Subcutaneous adipose tissue (tissue), 4 donors: ENCODE results near the gene PIK3R5. TPM values are rescaled to one million over a fixed set of nuclear protein-coding genes. Genes with fewer than 3 reads are reported as not detected.

Experiments
- CTCF ChIP-seq: fragments of 450-650 bp; IDR thresholded peaks from one replicate; pipeline ENCODE4 v1.5.1; 2016; ENCODE audit warnings: low read depth, mild to moderate bottlenecking, control low read depth, antibody characterized with exemption, moderate library complexity
- total RNA-seq, 4 donors: library from RNA; depleted of rRNA; stranded (reverse); fragments of >200 nt; gene quantifications; one replicate each; pipeline ENCODE4 v1.1.0, GENCODE V29; 2016

Gene PIK3R5
- total RNA-seq, 4 donors from 2014 or later = 12.2 to 56.9 (median 25.5) TPM

- no peak for TF ChIP-seq CTCF
These were observed 66.9 kb downstream of the PIK3R5 start for GRCh38 chr17:8898636-8899035.

- no peak for TF ChIP-seq CTCF
These were observed 67.4 kb downstream of the PIK3R5 start for GRCh38 chr17:8898126-8898525.

- no peak for TF ChIP-seq CTCF
These were observed 68.6 kb downstream of the PIK3R5 start for GRCh38 chr17:8896641-8897635.

- TF ChIP-seq CTCF = no peak
These were observed 69.4 kb downstream of the PIK3R5 start for GRCh38 chr17:8896087-8896486.

- TF ChIP-seq CTCF = no peak
These were observed 70.6 kb downstream of the PIK3R5 start for GRCh38 chr17:8894673-8895578.

GRCh38 chr17:8894202-8894671 lies 71.3 kb downstream of the PIK3R5 start:
- TF ChIP-seq CTCF = no peak
